ENCODE measurements around the gene TEKT3.

Gene TEKT3

DNA sequence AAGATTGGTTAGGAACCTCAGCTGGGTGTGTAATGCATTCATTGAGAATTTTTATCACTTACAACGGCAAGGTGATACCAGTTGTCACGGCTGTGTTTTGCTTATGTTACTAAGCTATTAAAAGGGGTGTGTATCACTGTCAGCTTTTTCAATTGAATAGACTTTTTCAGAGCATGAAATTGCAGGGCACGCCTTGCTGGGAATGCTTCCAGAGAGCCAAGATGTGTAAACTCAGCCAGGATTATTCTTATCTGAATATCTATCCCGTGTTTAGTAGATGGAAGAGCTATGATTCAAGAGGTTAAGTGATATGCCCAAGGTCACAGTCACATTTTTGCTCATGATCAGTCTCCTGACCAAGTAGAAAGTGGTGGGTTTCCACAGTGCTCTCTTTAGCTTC lies 6.6 kb upstream of the TEKT3 start:
- DNase-seq = no peak

DNA sequence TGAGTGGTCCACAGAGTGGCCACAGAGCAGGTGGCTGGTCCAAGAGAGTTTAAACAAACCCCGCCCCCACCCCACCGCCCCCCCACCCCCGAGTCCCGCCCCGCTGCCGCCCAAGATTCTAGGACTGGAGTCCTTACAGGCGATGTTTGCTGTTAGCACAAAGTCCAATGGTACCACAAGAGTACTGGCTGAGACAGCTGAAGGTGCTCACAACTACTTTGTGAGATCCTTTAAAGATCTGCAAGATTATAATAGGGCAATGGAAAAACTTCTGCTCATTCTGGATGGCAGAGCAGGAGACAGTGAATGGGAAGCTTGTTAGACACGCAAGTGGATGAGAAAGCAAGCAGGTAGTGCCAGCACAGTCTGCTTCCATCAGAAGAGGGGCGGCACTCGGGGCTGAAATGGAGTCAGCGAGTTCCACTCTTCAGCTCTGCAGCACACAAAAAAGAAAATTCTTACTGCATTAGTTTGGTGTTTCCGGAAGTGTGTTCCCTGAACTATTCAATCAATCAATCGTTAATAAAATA lies 4.7 kb upstream of the TEKT3 start:
- DNase-seq = no peak

DNA sequence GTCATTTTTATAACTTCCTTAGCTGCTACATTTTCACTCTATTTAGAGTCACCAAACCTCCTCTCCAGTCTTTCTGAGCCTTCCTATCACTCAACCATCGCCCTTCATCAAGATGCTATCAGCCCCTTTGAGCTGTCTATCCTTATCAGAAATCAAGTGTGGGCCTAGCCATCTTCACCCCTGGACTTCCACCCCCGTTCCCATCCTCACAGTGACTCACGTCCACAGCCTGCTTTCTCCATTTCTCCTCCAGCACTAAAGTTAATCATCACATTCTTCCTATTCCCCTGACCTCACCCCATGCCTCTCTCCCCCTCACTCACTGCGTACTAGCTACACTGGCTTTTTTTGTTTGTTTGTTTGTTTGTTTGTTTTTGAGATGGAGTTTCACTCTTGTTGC lies 2.4 kb upstream of the TEKT3 start:
- no peak for DNase-seq

DNA sequence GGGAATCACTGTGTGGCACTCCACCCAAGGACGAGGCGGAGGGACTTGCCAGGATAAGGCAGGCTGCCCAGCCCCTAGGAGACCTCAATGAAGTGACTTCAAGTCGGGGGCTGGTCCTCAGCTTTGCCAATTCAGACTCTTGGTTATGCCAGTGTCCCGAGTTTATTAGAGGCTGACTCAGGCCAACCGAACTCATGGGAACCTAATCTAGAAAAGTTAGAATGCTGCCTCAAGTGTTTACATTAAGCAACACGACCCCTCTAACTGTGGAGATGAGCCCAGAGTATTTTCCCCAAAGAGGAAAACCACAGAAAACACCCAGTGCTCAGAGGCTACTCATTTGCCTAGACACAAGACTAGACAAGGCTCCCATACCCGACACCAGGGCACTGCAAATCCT lies 1.1 kb upstream of the TEKT3 start:
- DNase-seq = no peak

DNA sequence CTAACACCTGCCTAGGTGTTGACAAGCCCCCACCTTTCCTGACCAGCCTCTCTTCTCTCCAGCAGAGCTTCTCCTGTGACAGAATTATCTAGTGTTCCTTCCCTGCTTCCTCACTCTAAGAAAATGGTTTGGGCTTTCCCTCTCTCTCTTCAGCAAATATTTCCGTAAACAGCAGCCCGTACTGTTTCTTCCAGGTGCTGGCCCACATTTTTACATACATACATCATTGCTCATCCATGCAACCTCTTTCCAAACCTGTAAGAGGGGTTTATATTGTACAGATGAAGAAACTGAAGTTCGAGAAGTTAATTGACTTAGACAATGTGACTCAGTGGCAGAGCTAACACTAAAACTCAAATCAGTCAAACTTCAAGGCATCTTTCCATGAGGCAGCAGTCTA lies 569 bp upstream of the TEKT3 start:
- DNase-seq = no peak

DNA sequence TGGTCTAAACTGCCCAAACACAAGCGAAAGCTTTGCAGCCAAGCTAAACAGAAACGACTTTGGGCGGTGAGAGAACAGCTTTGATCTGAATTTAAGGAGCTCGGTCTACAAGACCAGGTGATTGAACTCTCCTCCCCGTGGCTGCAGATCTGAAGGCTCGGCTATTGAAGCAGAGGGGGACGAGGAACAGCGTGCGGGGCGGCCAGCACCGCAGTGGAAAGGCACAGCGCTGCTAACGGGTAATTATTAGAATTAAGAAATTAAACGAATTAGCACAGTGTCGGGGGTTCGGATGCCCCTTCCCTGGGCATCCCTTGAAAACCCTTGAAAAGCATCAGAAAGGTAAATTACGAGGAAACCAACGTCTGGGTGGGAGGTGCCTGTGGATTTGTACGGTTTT lies 431 bp downstream of the TEKT3 start:
- DNase-seq = no peak

DNA sequence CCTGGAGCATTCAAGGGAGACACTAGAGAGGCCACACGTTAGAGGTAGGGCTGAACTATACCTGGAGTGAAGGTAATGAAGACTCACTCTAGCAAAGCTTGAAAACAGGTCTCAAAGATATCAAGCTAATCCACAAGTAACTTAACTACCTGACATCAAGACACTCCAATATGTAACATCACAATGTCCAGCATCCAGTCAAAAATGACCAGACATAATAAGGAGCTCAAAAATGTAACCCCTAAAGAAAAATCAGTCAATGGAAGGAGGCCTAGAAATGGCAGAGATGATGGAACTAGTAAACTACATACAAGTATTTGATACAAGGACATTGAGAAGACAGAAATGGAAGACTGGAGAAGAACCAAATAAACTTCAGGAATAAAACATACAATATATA lies 6.0 kb downstream of the TEKT3 start:
- no peak for DNase-seq

DNA sequence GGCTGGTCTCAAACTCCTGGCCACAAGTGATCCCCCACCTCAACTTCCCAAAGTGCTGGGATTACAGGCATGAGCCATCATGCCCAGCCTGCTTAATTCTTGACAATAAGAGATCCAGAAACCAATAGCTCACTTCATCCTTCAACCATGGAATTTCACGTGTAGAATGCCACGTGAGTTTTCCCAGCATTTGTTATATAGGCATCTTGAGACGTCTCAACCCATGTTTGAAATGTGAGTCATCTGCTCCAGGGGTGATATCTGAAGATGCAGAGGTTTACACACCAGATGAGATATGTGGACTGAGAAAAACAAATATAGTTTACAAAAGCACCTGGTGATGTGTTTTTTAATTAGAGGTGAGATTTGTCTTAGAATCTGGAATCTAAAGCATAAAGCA lies 7.1 kb downstream of the TEKT3 start:
- no peak for DNase-seq

DNA sequence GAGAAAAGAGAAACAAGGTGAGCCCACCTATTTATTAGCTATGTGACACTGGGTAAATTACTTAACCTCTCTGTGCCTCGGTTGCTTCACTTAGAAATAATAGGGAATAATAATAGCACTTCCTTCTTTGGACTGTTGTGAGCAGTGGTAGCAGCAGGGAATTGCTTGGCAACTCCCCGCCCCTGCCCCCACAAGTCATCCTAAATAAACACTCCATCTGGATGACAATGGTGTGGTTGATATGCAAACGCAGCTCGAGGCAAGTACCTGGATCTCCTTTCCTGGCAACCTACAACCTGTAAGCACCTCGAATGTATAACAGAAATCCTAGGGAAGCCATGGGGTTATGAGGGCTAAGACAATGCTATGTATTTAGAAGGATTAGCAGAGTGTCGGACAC lies 9.1 kb downstream of the TEKT3 start:
- no peak for DNase-seq

DNA sequence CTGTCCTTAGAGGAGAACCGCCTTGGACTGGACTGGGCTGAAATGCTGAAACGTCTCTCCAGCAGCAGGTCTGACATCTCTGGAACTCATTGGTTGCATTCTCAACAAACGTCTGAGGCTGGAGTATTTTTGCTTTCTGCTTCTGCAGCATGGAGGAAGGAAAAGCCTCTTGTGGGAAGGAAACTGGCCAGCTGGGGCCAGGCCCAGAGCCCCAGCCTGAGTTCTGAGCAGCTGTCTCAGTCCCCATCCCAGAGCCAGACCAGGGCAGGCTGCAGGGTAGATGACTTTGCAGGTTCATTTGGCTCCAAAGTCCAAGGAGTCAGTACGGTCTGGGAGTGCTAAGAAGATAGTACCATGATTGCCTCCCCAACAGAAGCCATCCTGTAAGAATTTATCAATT lies 18.3 kb downstream of the TEKT3 start:
- DNase-seq = no peak

DNA sequence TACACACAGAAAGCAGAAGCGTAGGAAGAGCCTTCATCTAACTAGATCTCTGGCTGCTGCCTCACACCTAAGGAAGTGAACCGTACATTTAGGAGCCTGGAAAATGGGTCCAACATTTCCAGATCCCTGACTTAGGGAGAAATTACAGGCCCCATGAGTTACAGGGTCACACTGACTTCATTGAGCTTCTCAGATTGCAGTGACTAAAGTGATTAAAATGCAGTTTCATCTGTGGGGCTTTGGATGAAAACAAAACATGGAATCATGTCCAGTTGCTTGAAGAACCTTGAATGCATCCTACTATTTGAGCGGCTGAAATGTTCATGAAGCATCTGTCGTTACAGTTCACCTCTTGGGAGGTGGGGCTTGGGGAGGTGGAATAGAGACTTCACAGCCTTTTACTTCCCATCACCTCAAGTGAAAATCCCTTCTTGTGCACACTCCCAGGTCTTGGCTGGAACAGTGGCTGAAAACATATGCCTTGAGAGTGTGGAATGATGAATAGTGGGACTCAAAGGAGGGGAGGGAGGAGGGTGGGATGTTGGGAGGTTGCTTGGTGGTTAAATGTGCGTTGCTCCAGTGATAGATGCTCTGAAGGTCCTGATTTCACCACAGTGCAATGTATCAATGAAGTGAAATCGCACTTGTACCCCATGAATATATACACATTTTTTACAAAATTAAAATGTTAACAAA lies 19.7 kb downstream of the TEKT3 start:
- no peak for DNase-seq

DNA sequence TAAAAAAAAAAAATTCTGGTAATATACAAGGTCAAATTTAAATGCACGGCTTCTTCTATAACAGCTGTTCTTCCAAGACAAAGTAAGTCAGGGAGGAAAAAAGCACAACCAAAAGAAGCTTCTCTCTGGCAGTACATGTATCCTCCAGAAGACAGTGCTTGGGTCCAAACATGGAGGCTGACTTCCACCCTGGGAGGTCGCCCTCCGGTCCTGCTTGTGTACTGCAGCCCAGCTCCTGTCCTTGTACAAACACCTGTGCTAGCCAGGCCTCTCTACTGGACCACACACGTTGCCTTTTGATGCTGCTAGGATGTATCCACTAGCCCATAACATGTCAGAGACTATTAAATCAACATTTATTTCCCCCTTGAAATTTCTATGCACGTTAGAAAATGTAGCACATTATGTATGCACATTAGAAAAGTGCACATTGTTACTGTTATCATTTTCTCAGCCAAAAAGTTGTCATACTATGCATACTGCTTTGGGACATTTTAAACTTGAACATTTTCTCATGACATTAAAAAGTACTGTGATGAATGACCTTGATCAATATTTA lies 21.9 kb downstream of the TEKT3 start:
- DNase-seq = no peak

DNA sequence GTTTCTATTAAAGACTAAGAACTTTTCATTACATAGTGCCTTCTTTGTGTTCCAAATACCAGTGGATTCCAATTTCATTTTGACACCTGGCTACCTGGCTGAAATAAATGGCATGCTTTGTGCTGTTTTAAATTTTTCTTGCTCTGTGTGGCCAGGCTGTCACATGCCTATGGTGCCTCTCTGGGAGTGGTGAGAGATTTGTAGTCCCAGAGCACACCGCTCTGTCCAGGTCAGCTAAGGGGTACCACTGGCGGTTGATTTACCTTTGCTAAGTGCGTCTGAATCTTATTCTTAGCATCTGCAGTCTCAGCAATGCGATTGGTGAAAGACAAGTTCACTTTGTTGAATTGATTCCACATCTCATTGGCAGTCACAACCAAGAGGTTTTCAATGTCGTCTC lies 29.4 kb downstream of the TEKT3 start:
- no peak for DNase-seq

DNA sequence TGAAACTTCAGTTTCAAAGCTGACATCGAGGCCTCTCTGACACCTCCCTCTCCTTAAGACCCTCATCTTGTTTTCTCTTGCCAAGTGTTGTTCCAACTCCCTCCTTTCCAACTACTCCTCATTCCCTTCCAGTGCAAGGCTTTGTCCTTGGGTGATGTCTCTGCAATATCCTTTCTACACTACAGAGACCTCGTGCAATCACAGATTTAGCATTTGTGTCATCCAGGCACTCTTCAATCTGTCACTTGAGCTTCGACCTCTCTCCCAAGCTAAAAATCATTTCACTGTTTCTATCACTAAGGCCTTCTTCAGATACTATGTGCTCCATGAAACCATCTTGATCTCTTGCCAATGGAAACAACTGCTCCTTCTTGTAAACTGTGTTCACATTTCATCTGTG lies 31.6 kb downstream of the TEKT3 start:
- DNase-seq = no peak

DNA sequence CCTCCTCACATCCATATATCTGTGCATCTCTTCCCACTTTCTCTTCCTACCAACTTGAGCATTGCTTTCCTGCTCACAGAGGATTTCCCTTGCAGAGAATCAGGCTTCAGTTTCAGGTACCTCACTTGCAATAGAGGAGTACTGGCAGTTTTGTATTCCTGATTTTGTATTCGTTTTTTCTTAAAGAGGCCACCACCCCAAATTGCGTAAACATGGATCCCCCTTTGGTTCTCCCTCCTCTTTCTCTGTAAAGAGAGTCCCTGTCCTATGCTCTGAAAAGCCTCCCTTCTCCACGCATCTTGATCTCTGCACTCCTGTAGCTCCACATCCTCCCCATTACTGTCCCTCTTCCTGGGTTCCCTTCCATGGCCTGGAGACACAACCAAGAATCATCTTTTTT lies 32.2 kb downstream of the TEKT3 start:
- no peak for DNase-seq

DNA sequence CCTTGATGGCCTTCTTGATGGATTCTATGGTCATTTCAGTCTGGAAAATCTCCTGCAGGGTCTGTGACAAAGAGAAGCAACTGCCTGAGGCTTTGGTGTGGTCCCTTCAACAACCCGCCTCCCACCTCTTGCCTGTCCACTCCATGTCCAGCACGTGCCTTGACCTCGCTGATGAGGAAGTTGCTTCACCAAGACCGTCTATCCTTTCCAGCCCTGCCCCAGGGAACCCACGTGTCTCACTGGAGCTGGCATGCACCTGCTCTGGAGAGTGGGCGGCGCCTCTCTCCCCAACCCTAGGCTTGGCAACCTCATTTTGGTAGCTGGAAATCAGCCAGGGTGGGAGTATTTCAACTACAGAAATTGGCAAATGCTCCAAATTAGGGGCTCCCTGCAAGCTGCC lies 32.6 kb downstream of the TEKT3 start:
- no peak for DNase-seq

DNA sequence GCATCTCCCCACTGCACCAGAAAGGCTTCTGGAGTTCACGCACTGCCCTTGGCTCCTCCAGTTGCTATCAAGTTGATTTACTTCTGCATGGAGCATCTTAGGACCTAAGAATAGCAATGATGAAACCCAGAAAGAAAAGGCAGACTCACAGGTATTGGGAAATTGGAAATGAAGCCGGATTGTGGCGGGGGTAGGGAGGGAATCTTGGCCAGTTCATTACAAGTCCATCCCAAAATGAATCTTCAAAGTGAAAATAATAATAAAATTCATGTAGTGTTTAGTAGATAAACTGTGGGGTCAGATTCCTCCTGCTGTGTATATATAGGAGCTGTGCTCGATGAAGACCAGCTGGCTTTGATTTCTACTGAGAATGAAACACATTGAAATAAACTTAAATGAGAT lies 33.7 kb downstream of the TEKT3 start:
- no peak for DNase-seq

DNA sequence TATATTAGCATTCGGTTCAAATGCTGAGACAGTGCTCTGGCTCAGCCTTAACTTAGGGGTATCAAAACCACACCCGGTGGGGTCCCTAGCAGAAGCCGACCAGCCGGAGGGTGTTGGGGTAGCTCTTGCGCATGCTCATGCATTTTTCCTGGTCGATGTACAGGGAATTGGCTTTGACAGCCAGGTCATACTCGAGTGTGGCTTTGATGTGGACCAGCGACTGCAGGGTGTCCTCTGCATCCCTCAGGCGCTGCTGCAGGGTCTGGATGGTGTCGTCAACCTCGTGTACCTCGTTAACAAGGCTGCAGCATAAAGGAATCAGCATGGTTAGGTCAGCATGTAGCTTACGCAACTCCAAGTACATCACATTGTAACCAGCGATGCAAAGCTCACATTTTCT lies 37.5 kb downstream of the TEKT3 start:
- DNase-seq = no peak

DNA sequence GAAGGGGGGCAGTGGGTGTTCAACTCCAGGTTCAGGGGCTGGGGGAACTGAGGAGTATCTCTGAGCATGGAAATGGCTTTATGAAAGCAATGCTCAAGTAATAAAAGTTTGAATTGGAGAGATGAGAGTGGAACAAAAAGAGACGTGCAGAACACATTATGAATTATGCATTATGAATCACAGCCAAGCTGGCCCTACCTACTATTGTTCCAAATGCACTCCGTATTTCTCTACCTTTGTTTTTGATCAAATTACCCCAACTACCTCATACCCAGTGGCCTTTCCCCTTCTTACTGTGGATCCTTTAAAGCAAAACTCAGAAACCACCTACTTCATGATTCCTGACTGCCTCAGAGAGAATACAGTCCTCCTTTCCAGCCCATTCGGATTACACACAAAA lies 38.1 kb downstream of the TEKT3 start:
- DNase-seq = no peak

DNA sequence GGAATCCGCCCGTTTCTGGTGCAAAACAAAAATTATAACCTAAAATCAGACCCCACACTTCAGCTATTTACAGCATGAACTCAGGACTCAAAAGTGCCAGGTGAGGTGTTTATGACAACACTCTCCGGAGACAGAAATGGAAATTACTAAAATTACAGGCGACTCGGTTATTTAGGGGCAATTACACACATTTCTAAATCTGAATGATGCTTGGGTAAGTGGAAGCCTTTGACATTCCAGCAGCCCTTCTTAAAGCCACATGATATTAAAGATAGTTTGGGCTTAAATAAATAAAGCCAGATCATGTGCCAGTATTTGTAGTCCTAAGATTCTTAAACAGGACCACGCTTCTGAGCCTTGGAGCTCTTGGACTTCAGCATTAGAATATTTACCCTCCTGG lies 39.6 kb downstream of the TEKT3 start:
- no peak for DNase-seq

DNA sequence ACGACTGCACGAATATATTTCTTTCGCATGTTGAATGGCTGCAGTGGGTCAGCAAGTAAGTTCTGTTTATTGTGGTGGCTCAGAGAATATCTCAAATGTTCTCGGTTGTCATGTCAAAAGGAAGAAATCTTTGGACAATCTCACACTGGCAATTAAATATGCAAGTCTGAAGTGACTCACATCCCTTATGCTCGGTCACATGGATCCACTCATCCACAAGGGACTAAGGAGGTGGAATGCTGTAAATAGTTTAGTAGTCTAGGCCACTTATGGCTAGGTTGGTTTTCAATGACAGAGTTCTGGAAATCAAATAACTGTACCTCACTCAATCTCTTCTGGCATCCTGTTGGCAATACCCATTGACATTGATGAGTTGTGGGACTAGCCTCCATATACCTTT lies 43.2 kb downstream of the TEKT3 start:
- no peak for DNase-seq

DNA sequence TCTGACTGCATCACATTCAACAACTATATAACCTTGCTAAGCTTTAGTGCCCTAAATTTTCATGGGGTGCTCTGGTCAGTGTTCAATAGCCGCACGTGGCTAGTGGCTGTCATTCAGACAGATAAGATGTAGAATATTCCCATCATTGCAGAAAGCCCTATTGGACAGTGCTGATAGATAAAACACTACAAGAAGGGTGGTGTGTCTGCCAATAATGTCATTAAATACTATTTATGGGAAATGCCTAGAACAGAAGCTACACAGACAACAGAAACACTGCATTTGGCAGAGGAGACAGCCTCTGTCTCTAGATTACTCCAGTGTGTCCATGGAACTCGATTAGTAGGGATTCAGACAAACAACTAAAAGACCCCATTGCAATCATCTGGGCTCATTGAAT lies 47.8 kb downstream of the TEKT3 start:
- DNase-seq = no peak

DNA sequence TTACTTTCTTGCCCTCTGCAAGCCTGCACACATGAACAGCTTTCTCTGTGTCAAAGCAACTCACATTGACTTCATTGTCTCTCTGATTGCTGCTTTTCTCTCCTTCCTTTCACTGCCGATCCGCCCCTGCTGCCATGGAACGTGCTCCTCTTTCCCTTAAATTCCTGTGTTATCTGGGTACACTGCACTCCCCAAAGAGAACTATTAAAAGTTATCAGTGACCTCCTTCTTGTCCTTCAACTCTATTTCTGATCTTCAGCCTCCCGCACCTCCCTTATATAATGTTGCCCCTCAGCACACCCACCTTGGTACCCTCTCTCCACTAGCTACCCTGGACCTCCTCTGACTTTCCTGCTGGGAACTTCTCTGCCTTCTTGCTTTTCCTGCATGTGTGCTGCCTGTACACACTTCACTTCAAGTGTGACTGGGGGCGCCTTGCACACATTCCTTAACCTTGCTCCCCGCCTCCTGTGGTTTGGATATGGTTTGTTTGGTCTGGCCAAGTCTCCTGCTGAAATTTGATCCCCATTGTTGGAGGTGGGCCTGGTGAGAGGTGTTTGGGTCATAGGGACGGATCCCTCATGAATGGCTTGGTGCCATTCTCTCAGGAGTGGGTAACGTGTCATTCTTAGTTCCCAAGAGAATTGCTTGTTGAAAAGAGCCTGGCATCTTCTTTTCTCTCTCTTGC lies 49.6 kb downstream of the TEKT3 start:
- no peak for DNase-seq

DNA sequence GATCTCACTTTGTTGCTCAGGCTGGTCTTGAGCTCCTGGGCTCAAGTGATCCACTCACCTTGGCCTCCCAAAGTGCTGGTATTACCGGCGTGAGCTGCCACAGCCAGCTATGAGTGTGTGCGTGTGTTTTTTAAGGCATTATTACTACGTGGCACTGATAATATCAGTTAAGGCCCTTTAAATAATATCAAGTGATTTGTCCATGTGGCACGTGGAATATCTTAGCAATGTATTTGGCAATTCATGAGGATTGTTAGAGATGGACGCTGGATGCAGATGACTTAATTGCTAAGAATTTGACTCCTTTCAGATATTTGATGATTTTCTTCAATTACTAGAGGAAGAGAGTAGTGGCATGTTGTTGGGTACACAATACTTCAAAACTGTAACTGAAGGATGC lies 50.8 kb downstream of the TEKT3 start:
- DNase-seq = no peak
